Activated naive CD4-positive, alpha-beta T cell treated with anti-CD3 and anti-CD28 coated beads, Interleukin-2, amount 50 U/mL, for 72 hours (primary cell): ENCODE data around the gene NCR2. TPM values are rescaled to one million over a fixed set of nuclear protein-coding genes. Genes with fewer than 3 reads are reported as not detected.

Source experiments
- total RNA-seq, 2 donors: library from RNA; stranded (reverse); gene quantifications; one replicate each; pipeline ENCODE4 v1.2.3, GENCODE V29; 2022

NCR2 gene
- total RNA-seq, 2 donors from 2014 or later, result not detected

Other genes with a start within 250 kb of the NCR2 start
- gene TREML1, start 181.3 kb upstream of the NCR2 start, total RNA-seq, result not detected
- not detected for gene TREM2, start 172.5 kb upstream of the NCR2 start, total RNA-seq
- gene TREML2, start 134.5 kb upstream of the NCR2 start, total RNA-seq, result 10 to 100 TPM in 1 of 2 donors, 1 to 10 TPM in 1; 2.0 to 11.0 TPM
- not detected for gene TREML4, start 107.3 kb upstream of the NCR2 start, total RNA-seq
- 1 to 10 TPM in 1 of 2 donors, not detected in 1; 6.1 TPM for gene TREM1, start 48.9 kb upstream of the NCR2 start, total RNA-seq
- 10 to 100 TPM in 1 of 2 donors, 1 to 10 TPM in 1; 3.7 to 17.4 TPM for gene FOXP4, start 210.8 kb downstream of the NCR2 start, total RNA-seq